ENCODE measurements around the gene REX1BD. TPM values are rescaled to one million over a fixed set of nuclear protein-coding genes. Genes with fewer than 3 reads are reported as not detected.
A peak's percentile ranks its signal among the peaks of the same experiment; 100 is the strongest.

Gene REX1BD
- polyA plus RNA-seq, 3 donors: 19.9 to 47.1 (median 43.4) TPM

- no peak for DNase-seq (ENCODE audit: extremely low read depth in 1 of 11, low read depth in 9 of 11, low spot score in 4 of 11)
Measured at GRCh38 chr19:18620902-18621301, 32.3 kb downstream of the REX1BD start.

- DNase-seq (ENCODE audit: extremely low read depth in 1 of 11, low read depth in 9 of 11, low spot score in 4 of 11): no peak
Measured at GRCh38 chr19:18626906-18627305, 38.3 kb downstream of the REX1BD start.

GRCh38 chr19:18629166-18630088, 40.8 kb downstream of the REX1BD start:
- DNase-seq (ENCODE audit: extremely low read depth in 1 of 11, low read depth in 9 of 11, low spot score in 4 of 11): no peak

DNA sequence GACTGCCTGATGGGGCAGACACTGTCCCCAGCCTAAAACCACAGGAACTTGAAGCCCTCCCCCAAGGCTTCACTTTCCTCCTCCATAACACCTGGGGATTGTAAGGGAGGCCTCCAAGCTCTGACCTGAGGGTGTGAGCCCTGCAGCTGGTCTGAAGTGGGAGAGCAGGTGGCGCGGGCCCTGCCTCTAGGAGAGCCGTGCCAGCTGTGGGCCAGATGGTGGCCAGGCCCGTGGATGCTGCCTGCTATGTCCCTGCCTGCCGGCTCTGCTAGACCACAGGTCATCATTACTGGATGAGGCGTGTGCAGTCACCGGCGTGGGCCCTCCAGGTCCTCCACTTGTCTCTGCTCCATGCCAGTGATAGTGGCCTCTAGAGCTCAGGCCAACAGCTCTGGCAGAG, 44.7 kb downstream of the REX1BD start:
- DNase-seq (ENCODE audit: extremely low read depth in 1 of 11, low read depth in 9 of 11, low spot score in 4 of 11): no peak

GRCh38 chr19:18634612-18635297, 46.2 kb downstream of the REX1BD start:
- DNase-seq (ENCODE audit: extremely low read depth in 1 of 11, low read depth in 9 of 11, low spot score in 4 of 11): no peak

DNA sequence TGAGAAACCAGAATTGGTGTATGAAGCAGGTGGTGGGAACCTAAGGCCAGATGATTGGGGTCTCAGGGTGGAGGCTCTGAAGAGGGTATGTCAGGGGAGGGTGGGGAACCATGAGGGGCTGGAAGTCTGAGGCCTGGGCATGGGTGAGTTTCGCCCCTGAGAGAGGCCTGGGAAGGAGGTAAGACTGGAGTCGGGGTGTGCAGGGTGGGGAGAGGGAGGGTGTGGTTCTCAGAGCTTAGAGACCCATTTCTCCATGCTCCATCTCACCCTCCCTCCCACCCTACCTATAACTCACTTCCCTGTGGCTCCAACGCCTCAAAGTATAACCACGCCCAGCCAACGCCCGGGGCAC, 47.2 kb downstream of the REX1BD start:
- DNase-seq (ENCODE audit: extremely low read depth in 1 of 11, low read depth in 9 of 11, low spot score in 4 of 11): no peak

DNA sequence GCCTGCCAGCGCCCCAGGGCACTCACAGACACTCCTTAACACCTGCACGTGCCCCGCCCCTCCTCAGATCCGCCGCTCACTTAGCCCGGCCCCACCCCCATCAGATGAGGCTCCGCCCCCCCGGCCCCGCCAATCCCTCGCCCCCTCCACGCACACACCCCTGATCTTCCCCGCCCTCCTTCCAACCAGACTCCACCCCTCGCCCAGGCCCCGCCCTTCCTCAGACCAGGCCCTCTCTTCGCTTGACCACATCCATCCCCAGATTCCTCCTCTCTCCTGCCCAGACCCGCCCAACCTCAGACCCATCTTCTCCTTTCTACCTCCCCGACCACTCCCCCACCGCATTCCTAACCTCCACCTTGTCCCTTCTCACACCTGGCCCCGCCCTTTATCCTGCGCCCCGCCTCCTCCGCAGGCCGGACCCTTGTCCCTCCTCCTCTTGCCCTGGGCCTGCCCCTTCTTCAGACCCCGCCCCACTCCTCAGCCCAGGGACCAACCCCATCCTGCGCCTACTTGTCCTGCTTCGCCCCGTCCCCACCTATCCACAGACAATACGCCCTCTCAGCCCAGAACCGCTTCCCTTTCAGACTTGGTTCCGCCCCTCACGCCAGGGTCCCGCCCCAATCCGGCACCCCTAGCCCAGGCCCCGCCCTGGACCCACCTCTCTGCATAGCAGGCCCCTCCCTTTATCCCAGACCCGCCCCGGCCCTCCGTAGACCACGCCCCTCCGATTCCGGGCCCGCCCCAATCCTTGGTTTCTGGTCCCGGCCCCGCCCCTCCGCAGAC, 47.8 kb downstream of the REX1BD start:
- DNase-seq (ENCODE audit: extremely low read depth in 1 of 11, low read depth in 9 of 11, low spot score in 4 of 11): peak; percentile 71 to 92 (median 84)

GRCh38 chr19:18636969-18637629, 48.5 kb downstream of the REX1BD start, which contains the start of gene KLHL26:
Gene KLHL26, plus strand, starts transcription at chr19:18637028. Its CDS starts 27 bp downstream, at chr19:18637055.
- no peak for DNase-seq (ENCODE audit: extremely low read depth in 1 of 11, low read depth in 9 of 11, low spot score in 4 of 11)

DNA sequence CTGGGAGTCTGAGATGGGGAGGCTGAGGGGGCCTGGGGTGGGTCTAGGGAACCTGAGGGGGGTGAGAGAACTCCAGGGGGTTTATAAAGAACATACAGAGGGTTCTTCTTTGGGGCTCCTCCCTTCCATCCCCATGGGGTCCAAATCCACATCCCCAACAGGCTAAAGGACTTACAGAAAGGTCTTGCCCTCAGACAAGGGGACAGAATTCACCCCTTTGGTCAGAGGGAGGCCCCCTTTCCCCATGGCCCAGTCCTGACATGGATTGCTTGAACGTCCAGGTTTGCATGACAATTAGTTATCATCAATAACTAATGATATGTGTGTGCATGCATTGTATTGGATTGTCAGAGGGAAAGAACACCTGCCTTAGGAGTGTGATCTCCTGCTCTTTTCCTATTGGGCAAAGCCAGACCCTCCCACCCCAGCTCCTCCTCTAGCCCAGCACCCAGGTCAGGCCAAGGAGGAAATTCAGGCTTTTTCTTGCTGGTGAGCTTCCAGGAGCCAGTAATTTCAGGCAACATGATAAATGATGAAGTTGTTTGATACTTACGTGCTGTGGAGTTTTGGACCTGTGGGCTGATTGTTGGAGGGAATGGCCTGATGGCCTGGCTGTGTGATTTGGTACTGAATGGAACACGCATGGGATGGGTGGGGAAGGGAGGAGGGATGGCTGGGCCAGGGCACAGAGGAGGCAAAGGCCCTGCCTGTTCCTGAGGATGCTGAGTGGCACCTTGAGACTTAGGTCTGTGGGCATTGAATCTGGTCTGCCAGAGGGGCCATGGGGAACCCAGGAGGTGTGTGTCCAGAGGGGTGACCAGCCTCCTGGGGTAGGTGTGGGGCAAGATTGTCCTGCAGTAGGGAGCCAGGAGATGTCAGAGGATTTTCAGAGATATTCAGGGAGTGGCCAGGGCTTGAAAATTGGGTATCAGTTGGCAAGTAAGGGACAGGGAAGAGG, 49.4 kb downstream of the REX1BD start:
- DNase-seq (ENCODE audit: extremely low read depth in 1 of 11, low read depth in 9 of 11, low spot score in 4 of 11): no peak

- DNase-seq (ENCODE audit: extremely low read depth in 1 of 11, low read depth in 9 of 11, low spot score in 4 of 11): no peak
Measured at GRCh38 chr19:18639706-18640243, 51.2 kb downstream of the REX1BD start.

Other genes with a start within 250 kb of the REX1BD start
- 10 to 100 TPM; 20.9 to 35.3 (median 22.0) TPM for gene PGPEP1, start 248.2 kb upstream of the REX1BD start, polyA plus RNA-seq (ENCODE audit: insufficient read length in 3 of 3)
- gene GDF15, start 202.6 kb upstream of the REX1BD start, polyA plus RNA-seq (ENCODE audit: insufficient read length in 3 of 3): 10 to 100 TPM in 1 of 3 donors, 1 to 10 TPM in 2; 2.2 to 10.4 (median 2.9) TPM
- 1 to 10 TPM in 1 of 3 donors, under 1 TPM in 2; 0.75 to 1.6 (median 0.88) TPM for gene LRRC25, start 191.2 kb upstream of the REX1BD start, polyA plus RNA-seq (ENCODE audit: insufficient read length in 3 of 3)
- 100 to 1,000 TPM in 2 of 3 donors, 10 to 100 TPM in 1; 52.4 to 115 (median 104) TPM for gene SSBP4, start 169.4 kb upstream of the REX1BD start, polyA plus RNA-seq (ENCODE audit: insufficient read length in 3 of 3)
- gene ISYNA1, start 150.7 kb upstream of the REX1BD start, polyA plus RNA-seq (ENCODE audit: insufficient read length in 3 of 3): 100 to 1,000 TPM; 104 to 133 (median 123) TPM
- gene ELL, start 66.7 kb upstream of the REX1BD start, polyA plus RNA-seq (ENCODE audit: insufficient read length in 3 of 3): 10 to 100 TPM in 2 of 3 donors, 1 to 10 TPM in 1; 8.4 to 13.3 (median 10.6) TPM
- gene FKBP8, start 45.2 kb upstream of the REX1BD start, polyA plus RNA-seq (ENCODE audit: insufficient read length in 3 of 3): 100 to 1,000 TPM; 133 to 212 (median 182) TPM
- 10 to 100 TPM; 48.0 to 67.6 (median 64.9) TPM for gene KXD1, start 30.9 kb upstream of the REX1BD start, polyA plus RNA-seq (ENCODE audit: insufficient read length in 3 of 3)
- gene UBA52, start 16.9 kb upstream of the REX1BD start, polyA plus RNA-seq (ENCODE audit: insufficient read length in 3 of 3): 100 to 1,000 TPM; 782 to 892 (median 838) TPM
- gene CRLF1, start 18.0 kb downstream of the REX1BD start, polyA plus RNA-seq (ENCODE audit: insufficient read length in 3 of 3): 1 to 10 TPM; 2.6 to 5.8 (median 4.7) TPM
- 1 to 10 TPM; 1.6 to 3.9 (median 2.9) TPM for gene TMEM59L, start 24.1 kb downstream of the REX1BD start, polyA plus RNA-seq (ENCODE audit: insufficient read length in 3 of 3)
- gene KLHL26, start 48.2 kb downstream of the REX1BD start, polyA plus RNA-seq (ENCODE audit: insufficient read length in 3 of 3): 10 to 100 TPM in 1 of 3 donors, 1 to 10 TPM in 2; 4.7 to 11.4 (median 8.2) TPM
- gene CRTC1, start 94.9 kb downstream of the REX1BD start, polyA plus RNA-seq (ENCODE audit: insufficient read length in 3 of 3): 10 to 100 TPM; 15.4 to 27.1 (median 22.7) TPM
- gene COMP, start 202.5 kb downstream of the REX1BD start, polyA plus RNA-seq (ENCODE audit: insufficient read length in 3 of 3): under 1 TPM; 0.13 to 0.76 (median 0.14) TPM
- gene UPF1, start 243.2 kb downstream of the REX1BD start, polyA plus RNA-seq (ENCODE audit: insufficient read length in 3 of 3): 10 to 100 TPM; 48.5 to 63.6 (median 57.5) TPM